Measurements from ENCODE around the gene VSIG4. TPM values are rescaled to one million over a fixed set of nuclear protein-coding genes. Genes with fewer than 3 reads are reported as not detected.

Gene VSIG4
- total and polyA plus RNA-seq, 2 of the 8 experiments (the other 6 are each of a cell fraction or from before 2014, with no cell fraction given): not detected

DNA sequence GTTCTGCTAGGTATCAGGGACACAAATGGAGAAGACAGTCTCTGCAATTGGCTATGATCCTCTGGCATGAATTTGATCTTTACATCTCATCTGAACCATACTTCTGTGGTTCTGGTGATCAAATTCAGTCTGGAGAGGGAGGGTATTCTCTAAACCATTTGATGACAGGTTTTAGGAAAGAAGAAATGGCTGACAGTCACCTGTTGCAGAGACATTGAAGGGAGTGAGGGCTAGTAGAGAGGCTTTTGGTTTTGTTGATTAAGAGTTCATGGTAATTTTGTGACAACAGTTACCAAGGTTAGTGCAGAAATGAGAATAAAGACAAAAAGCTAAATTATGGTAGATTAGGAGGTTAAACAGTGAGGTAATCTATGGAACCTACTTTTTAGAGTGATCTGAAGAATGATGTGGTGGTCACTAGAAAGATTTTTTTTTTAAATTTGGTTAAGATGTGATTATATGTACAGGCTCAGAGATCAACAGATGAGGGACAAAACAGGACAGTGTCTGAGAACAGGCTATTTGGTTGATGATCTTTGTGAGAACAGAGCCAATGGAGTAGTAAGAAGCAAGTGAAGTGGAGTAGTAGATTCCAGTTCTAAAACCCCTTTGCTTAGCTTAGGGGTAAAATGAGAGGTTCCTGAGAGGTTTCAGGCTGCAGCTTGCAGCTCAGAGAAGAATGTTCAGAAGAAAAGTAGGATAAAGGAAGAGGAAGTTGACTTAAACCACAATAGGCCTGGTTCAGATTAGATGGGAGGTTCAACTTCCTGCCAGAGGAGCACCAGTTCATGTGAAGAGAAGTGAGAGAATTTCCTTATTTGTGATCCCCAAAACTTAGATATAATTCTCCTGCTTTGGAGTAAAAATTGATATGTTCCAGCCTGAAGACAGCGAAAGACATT, 34.7 kb downstream of the VSIG4 start:
- Histone ChIP-seq H3K4me2 (ENCODE audit: insufficient read depth in 1 of 2, low read depth in 2 of 2, low read length in 2 of 2) (no peak overlapping the region), H2BK15ac (ENCODE audit: low read length) (no peak overlapping the region), H3K27ac (ENCODE audit: low read depth, low read length) (no peak overlapping the region), H3K4me3 (ENCODE audit: extremely low read depth in 1 of 4, insufficient read depth in 2 of 4, low read depth in 3 of 4, low read length in 4 of 4) (no peak overlapping the region), H3K36me3 (ENCODE audit: control insufficient read depth in 2 of 4, insufficient read depth in 4 of 4, low read length in 3 of 4) (no peaks in the 10 kb centered on the region), H2AFZ (ENCODE audit: low read length) (no peak overlapping the region), H3K23me2 (ENCODE audit: low read depth, low read length) (no peaks in the 10 kb centered on the region), H3K4ac (replicated peaks; ENCODE audit: insufficient read length, low read depth, low read length) (no peak overlapping the region), H4K8ac (ENCODE audit: extremely low read depth, insufficient read depth, low read length) (no peak overlapping the region), H3K56ac (replicated peaks; ENCODE audit: insufficient read length, low read depth, low read length) (no peak overlapping the region), H2BK20ac (ENCODE audit: low read length) (no peak overlapping the region), H3K4me1 (replicated peaks in 1 of 4; ENCODE audit: control insufficient read depth in 3 of 4, insufficient read depth in 4 of 4, low read length in 3 of 4) (no peaks in the 10 kb centered on the region), H3K9me3 (ENCODE audit: insufficient read depth in 2 of 2, low read depth in 1 of 2, low read length in 1 of 2) (peaks cover 0 to 6% of the 10 kb centered on the region in 2 experiments; a peak in 1 of 4 replicates), H2BK12ac (ENCODE audit: low read depth, low read length) (no peak overlapping the region), H3K79me1 (ENCODE audit: low read depth, low read length) (no peaks in the 10 kb centered on the region), H2BK120ac (replicated peaks; ENCODE audit: low read depth, low read length) (no peak overlapping the region), H3K9ac (replicated peaks in 1 of 4; ENCODE audit: extremely low read depth in 1 of 4, low read depth in 3 of 4, low read length in 3 of 4) (no peak overlapping the region), H2BK5ac (ENCODE audit: low read depth, low read length) (no peak overlapping the region), H3K79me2 (ENCODE audit: control insufficient read depth in 1 of 2, insufficient read depth in 2 of 2, low read length in 2 of 2) (no peaks in the 10 kb centered on the region), H4K5ac (ENCODE audit: insufficient read length, low read depth, low read length) (no peak overlapping the region), H3K14ac (ENCODE audit: insufficient read length) (no peak overlapping the region), H3K27me3 (replicated peaks in 1 of 4; ENCODE audit: control insufficient read depth in 3 of 4, extremely low read depth in 1 of 4, insufficient read depth in 3 of 4, low read length in 3 of 4) (no peaks in the 10 kb centered on the region), H3K23ac (ENCODE audit: insufficient read length) (no peak overlapping the region), H2AK5ac (ENCODE audit: low read depth, low read length) (no peak overlapping the region), H4K91ac (replicated peaks; ENCODE audit: insufficient read length, low read length) (no peak overlapping the region), H3K18ac (ENCODE audit: extremely low read depth, low read length) (no peak overlapping the region), H4K20me1 (replicated peaks in 1 of 2; ENCODE audit: control insufficient read depth in 1 of 2, insufficient read depth in 2 of 2, low read length in 2 of 2) (no peaks in the 10 kb centered on the region)
- POLR2A ChIA-PET (ENCODE audit: partially characterized antibody): no interaction called here
- no peak for FAIRE-seq
- no peak for DNase-seq (ENCODE audit: low read depth in 1 of 2, low spot score in 2 of 2)
- 100% methylated on average over 1 of the region's 1 CpG; no CpG with 5 or more reads in 1 of the 2 experiments for WGBS, 2 experiments (ENCODE audit: extremely low coverage in 1 of 2, insufficient coverage in 1 of 2, insufficient read length in 1 of 2, insufficient replicate concordance in 2 of 2, low coverage in 1 of 2, low lambda C conversion rate in 2 of 2, missing lambda C conversion rate in 1 of 2)
- CTCF ChIA-PET (ENCODE audit: partially characterized antibody): no interaction called here
- no peak for TF ChIP-seq TEAD4 (IDR thresholded peaks at IDR 0.05; ENCODE audit: low read depth, low read length)
- no peak for TF ChIP-seq POLR2A (IDR thresholded peaks at IDR 0.05; ENCODE audit: control extremely low read depth in 1 of 2, low read depth in 2 of 2, low read length in 2 of 2)
- no peak for TF ChIP-seq CBX8 (IDR thresholded peaks at IDR 0.05; ENCODE audit: borderline replicate concordance, low read depth, low read length)
- no peak for TF ChIP-seq SIX5 (IDR thresholded peaks at IDR 0.05; ENCODE audit: low read depth, low read length)
- TF ChIP-seq, protein P1, sequence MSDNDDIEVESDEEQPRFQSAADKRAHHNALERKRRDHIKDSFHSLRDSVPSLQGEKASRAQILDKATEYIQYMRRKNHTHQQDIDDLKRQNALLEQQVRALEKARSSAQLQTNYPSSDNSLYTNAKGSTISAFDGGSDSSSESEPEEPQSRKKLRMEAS (IDR thresholded peaks at IDR 0.05): no peak
- TF ChIP-seq YY1 (IDR thresholded peaks at IDR 0.05; ENCODE audit: low read depth, low read length): no peak
- TF ChIP-seq, protein P2, sequence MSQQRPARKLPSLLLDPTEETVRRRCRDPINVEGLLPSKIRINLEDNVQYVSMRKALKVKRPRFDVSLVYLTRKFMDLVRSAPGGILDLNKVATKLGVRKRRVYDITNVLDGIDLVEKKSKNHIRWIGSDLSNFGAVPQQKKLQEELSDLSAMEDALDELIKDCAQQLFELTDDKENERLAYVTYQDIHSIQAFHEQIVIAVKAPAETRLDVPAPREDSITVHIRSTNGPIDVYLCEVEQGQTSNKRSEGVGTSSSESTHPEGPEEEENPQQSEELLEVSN (IDR thresholded peaks at IDR 0.05): no peak
- no peak for TF ChIP-seq BCL11A (IDR thresholded peaks at IDR 0.05; ENCODE audit: low read depth in 2 of 2, low read length in 2 of 2)
- TF ChIP-seq GTF2F1 (IDR thresholded peaks at IDR 0.05; ENCODE audit: borderline replicate concordance, low read depth, low read length): no peak
- TF ChIP-seq SUZ12 (IDR thresholded peaks at IDR 0.05; ENCODE audit: low read length): no peak
- TF ChIP-seq KDM1A (IDR thresholded peaks at IDR 0.05; ENCODE audit: borderline replicate concordance, low read length): no peak
- TF ChIP-seq PHF8 (conservative IDR thresholded peaks at IDR 0.05; ENCODE audit: low read depth, low read length): no peak
- no peak for TF ChIP-seq ASH2L (IDR thresholded peaks at IDR 0.05; ENCODE audit: low read length)

All from H1 (cell line).